ENCODE measurements around the gene SLC7A4. TPM values are rescaled to one million over a fixed set of nuclear protein-coding genes. Genes with fewer than 3 reads are reported as not detected.

The SLC7A4 gene
- polyA plus RNA-seq, 1 of the 3 experiments (the other 2 are of a cell fraction): 0.02 TPM

- TF ChIP-seq, protein P1, sequence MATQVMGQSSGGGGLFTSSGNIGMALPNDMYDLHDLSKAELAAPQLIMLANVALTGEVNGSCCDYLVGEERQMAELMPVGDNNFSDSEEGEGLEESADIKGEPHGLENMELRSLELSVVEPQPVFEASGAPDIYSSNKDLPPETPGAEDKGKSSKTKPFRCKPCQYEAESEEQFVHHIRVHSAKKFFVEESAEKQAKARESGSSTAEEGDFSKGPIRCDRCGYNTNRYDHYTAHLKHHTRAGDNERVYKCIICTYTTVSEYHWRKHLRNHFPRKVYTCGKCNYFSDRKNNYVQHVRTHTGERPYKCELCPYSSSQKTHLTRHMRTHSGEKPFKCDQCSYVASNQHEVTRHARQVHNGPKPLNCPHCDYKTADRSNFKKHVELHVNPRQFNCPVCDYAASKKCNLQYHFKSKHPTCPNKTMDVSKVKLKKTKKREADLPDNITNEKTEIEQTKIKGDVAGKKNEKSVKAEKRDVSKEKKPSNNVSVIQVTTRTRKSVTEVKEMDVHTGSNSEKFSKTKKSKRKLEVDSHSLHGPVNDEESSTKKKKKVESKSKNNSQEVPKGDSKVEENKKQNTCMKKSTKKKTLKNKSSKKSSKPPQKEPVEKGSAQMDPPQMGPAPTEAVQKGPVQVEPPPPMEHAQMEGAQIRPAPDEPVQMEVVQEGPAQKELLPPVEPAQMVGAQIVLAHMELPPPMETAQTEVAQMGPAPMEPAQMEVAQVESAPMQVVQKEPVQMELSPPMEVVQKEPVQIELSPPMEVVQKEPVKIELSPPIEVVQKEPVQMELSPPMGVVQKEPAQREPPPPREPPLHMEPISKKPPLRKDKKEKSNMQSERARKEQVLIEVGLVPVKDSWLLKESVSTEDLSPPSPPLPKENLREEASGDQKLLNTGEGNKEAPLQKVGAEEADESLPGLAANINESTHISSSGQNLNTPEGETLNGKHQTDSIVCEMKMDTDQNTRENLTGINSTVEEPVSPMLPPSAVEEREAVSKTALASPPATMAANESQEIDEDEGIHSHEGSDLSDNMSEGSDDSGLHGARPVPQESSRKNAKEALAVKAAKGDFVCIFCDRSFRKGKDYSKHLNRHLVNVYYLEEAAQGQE (IDR thresholded peaks at IDR 0.05; ENCODE audit: low read depth, low read length): no peak
- TF ChIP-seq PBX3 (IDR thresholded peaks at IDR 0.05) (no peak), SMC3 (IDR thresholded peaks at IDR 0.05; ENCODE audit: low read depth, low read length) (no peak), EP300 (IDR thresholded peaks at IDR 0.05; ENCODE audit: borderline replicate concordance in 1 of 2, low read depth in 1 of 2, low read length in 1 of 2) (no peak), NRF1 (IDR thresholded peaks at IDR 0.05; ENCODE audit: low read depth, low read length) (no peak), USF2 (IDR thresholded peaks at IDR 0.05; ENCODE audit: borderline replicate concordance, low read depth, low read length) (no peak), SIN3A (IDR thresholded peaks at IDR 0.05; ENCODE audit: borderline replicate concordance, low read depth, low read length) (no peak)
- TF ChIP-seq, protein P2, sequence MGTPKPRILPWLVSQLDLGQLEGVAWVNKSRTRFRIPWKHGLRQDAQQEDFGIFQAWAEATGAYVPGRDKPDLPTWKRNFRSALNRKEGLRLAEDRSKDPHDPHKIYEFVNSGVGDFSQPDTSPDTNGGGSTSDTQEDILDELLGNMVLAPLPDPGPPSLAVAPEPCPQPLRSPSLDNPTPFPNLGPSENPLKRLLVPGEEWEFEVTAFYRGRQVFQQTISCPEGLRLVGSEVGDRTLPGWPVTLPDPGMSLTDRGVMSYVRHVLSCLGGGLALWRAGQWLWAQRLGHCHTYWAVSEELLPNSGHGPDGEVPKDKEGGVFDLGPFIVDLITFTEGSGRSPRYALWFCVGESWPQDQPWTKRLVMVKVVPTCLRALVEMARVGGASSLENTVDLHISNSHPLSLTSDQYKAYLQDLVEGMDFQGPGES (IDR thresholded peaks at IDR 0.05; ENCODE audit: low read depth, low read length): no peak
Measured at GRCh38 chr22:20993304-20994127, 38.8 kb downstream of the SLC7A4 start (continued).

DNA sequence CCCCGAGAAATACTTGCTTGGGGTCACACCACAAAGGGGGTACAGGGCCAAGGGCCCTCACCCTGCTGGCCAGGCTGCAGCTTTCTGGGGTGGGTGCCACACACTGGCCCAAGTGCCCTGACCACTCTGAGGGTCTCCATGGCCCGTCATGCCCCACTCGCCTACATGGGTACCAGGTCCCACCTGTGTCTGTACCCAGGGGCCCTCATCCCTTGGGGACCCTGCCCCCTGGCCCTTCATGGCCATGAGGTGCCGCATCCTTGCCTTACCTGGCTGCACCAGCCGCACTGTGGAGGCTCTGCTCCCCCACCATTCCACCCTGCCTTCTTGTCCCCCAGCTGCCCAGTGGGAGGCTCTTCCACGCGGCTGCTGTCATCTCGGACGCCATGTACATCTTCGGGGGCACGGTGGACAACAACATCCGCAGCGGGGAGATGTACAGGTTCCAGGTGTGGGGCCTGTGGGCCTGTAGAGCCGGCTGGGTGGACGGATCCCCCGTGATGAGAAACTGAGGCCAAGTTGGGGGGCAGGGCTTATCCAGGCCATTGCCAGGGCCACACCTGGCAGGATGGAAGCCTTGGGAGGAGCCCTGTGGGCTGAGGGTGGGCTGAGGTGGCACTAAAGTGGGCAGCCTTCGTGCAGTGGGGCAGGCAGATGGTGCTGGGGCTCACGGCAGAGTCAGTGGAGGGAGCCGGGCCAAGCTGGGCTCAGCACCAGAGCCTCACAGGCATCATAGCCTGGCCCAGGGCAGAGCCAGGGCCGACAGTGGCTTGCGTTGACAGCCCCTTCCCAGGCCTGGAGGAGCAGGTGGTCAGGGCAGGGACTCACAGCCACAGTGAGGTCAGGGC is 39.7 kb downstream of the SLC7A4 start:
- H3K9me3 ChIP-seq: no peaks in the 10 kb centered on the region
- no peaks in the 10 kb centered on the region for H3K27me3 ChIP-seq (ENCODE audit: insufficient read depth)
- H3K79me2 ChIP-seq (ENCODE audit: insufficient read depth): no peaks in the 10 kb centered on the region
- TF ChIP-seq TEAD4 (IDR thresholded peaks at IDR 0.05; ENCODE audit: borderline replicate concordance, insufficient read depth): no peak
- TF ChIP-seq ELF1 (IDR thresholded peaks at IDR 0.05): no peak
- TF ChIP-seq PBX3 (IDR thresholded peaks at IDR 0.05): no peak
- no peak for TF ChIP-seq EZH2phosphoT487 (IDR thresholded peaks at IDR 0.05; ENCODE audit: borderline replicate concordance, low read depth)
- no peak for TF ChIP-seq POLR2AphosphoS5 (IDR thresholded peaks at IDR 0.05; ENCODE audit: low read depth, low read length)
- TF ChIP-seq, protein P1 (IDR thresholded peaks at IDR 0.05; ENCODE audit: low read depth, low read length): no peak
- no peak for TF ChIP-seq NRF1 (IDR thresholded peaks at IDR 0.05; ENCODE audit: low read depth, low read length)
- H3K36me3 ChIP-seq (replicated peaks in 1 of 2; ENCODE audit: control insufficient read depth in 1 of 2, insufficient read depth in 2 of 2, low read length in 1 of 2): peaks cover 5 to 66% of the 10 kb centered on the region in 2 experiments
- POLR2A ChIA-PET: no interaction called here
- H3K9ac ChIP-seq: no peak overlapping the region
- CTCF ChIA-PET: no interaction called here
- no peak overlapping the region for H3K4me2 ChIP-seq
- no peak overlapping the region for H3K27ac ChIP-seq (ENCODE audit: low read depth in 2 of 2, low read length in 1 of 2)
- 86% methylated on average over 11 of the region's 21 CpGs for WGBS (ENCODE audit: low lambda C conversion rate)
- DNase-seq: no peak
- H3K4me1 ChIP-seq (ENCODE audit: control insufficient read depth in 1 of 2, insufficient read depth in 2 of 2, low read depth in 1 of 2, low read length in 1 of 2): no peaks in the 10 kb centered on the region
- no peaks in the 10 kb centered on the region for H3F3A ChIP-seq (replicated peaks; ENCODE audit: insufficient read depth)
- H2AFZ ChIP-seq (ENCODE audit: low read depth): no peak overlapping the region
- no peaks in the 10 kb centered on the region for H3K9me2 ChIP-seq
- H4K20me1 ChIP-seq (ENCODE audit: insufficient read depth): no peaks in the 10 kb centered on the region
- H3K4me3 ChIP-seq (ENCODE audit: low read depth in 2 of 2, low read length in 1 of 2): no peak overlapping the region

Measured in SK-N-SH (cell line).